Measurements from ENCODE around the gene CCNY.
"Not testable (repeated sequence)": the region's sequence is repeated elsewhere in the genome, so short reads cannot be mapped to it uniquely, and the experiment has no call there.

The CCNY gene

DNA sequence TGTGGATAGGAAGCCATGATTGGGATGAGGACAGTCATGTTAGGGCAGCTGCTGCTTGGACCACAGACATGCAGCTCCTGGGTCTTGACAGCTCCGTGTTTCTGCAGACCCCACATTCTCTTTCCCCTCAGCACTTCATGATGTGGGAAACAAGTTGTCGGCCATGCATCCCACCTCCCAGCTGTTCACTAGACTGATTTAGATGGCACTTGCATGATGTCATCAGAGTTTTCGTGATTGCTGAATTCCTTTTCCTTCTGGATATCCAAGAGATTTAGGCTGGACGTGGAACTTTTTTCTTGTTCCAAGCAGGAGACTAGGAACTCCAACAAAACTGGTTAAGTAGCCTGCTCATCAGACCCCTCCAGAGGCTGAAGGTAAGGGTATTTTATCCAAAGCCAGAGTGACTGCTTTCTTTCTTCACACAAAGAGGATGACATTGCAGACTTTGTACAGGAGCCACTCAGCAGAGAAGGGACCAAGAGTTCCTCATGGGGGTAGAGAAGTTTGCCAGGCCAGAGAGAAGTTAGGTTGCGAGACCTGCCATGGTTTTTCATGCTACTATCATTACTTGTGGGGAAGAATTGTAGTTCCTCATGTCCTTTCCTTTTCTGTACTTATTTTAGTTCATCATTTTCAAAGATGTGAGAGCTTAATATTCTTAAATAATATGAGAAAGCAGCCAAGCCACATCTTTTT is 151.2 kb downstream of the CCNY start:
- no peak for DNase-seq (ENCODE audit: low spot score)

DNA sequence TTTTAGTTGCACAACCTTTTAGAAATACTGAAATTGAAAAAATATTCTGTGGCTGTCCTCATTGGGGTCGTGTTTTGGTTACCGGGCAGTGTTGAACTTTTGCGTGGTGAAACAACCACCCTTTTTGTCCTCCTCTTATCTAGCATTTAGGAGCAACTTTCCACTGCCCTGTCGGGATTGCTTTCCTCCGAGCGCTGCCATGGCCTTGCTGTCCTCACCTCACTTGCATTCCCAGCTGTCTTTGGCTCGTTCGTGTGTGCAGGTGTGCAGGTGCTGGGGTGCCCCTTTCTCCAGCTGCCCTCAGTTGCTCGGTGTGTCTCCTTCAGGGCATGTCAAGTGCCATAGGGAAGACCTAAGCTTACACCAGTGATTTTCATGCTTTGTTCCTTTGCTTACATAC is 151.9 kb downstream of the CCNY start:
- DNase-seq (ENCODE audit: low spot score) = no peak

GRCh38 chr10:35492386-35493195 is 156.3 kb downstream of the CCNY start:
- no peak for DNase-seq (ENCODE audit: low spot score)

DNA sequence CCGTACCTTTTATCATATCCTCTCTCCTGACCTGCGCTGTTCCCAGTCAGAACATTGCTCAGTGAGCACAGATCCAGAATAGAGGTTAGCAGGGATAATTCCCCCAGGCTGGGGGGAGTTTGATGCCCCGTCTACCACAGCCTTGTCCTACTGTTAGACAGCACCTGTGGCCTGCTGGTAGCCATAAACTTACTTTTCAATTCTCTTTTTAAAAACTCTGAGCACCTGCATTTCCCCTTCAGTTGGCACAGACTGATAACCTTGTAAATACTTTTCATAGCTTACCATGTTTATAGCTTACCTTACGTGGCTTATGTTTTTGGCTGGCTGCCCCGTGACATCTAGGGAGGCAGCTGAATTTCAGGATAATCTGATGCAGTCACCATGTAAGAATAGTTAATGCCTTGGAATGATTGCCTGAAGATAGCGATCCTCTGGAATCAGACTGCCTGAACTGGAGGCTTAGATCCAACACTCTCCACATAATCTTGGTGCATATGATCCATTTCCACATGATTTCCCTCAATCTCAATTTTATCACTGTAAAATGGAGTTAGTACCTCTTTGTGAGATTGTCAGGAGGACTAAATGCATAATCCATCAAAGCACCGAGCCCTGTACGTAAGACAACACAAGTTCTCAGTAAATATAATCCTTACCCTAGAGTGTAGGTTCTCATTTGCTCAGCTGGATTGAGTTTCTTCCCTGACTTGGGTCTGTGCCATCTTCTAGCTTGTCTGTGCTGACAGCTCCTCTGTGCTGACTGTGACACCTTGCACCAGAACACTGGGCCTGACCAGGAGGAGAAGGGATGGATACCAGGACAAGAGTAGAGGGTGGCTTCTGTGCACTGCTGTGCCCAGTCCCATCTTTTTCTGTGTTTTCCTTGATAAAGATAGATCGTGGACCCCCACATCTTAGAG is 157.1 kb downstream of the CCNY start:
- peak; percentile 63 for DNase-seq (ENCODE audit: low spot score)

GRCh38 chr10:35495521-35496119 is 159.3 kb downstream of the CCNY start:
- DNase-seq (ENCODE audit: low spot score) = no peak

- no peak for DNase-seq (ENCODE audit: low spot score)
These were observed 161.6 kb downstream of the CCNY start for GRCh38 chr10:35497909-35498308.

- DNase-seq (ENCODE audit: low spot score) = no peak
These were observed 162.4 kb downstream of the CCNY start for GRCh38 chr10:35498693-35499092.

DNA sequence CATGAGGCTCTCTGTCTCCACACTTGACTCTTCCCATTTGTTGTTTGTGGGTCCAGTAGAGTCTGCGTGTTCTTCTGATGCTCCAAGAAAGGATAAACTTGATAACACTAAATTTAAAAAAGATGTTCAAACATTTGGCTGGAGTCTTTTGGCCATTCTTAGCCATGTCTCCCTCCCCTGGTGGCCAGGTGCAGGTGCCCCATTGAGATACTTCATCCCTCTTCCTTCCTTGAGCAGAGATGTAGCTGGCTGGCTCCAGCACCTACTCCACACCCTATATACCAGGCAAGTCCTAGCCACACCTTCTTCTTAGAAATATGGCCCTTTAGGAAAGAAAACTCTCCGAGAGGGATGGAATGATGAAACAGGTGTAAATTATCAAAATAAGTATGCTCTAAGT is 165.6 kb downstream of the CCNY start:
- DNase-seq (ENCODE audit: low spot score) = no peak

DNA sequence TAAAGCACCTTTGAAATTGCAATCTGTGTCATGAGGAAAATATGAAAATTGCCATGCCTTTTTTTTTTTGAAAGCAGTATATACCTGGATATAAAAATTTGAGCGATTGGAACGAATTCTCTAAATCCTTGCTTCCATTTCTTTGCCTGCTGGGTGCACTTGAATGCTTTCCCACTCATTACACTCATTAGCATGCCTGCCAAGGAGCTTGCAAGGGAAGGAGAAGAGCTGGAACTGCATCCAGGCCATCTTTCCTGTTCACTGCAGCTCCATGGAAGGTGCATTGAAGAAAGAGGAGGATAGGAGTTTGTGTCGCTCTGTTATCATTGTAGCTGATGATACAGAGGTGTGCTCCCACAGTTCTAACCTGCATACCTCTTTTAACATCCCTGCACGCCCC is 166.4 kb downstream of the CCNY start:
- no peak for DNase-seq (ENCODE audit: low spot score)

DNA sequence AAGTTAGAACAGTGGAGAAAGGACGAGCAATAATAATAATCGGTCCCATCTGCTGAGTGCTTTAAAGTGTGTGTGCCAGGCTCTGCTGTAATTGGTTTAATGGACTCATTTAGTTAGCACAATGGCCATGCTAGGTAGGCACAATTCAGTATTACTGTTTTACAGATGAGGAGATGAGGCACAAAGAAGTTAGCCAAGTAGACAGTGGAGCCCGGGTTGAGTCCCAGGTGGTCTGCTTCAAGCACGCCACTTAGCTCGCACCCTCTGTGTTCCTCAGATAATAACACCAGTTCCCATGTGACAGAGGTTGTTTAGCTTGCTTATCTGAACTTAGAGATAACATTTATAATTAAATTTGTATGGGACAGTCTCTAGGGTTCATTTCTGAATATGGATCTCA is 167.3 kb downstream of the CCNY start:
- no peak for DNase-seq (ENCODE audit: low spot score)

- DNase-seq (ENCODE audit: low spot score) = no peak
These were observed 167.8 kb downstream of the CCNY start for GRCh38 chr10:35504132-35504531.

DNA sequence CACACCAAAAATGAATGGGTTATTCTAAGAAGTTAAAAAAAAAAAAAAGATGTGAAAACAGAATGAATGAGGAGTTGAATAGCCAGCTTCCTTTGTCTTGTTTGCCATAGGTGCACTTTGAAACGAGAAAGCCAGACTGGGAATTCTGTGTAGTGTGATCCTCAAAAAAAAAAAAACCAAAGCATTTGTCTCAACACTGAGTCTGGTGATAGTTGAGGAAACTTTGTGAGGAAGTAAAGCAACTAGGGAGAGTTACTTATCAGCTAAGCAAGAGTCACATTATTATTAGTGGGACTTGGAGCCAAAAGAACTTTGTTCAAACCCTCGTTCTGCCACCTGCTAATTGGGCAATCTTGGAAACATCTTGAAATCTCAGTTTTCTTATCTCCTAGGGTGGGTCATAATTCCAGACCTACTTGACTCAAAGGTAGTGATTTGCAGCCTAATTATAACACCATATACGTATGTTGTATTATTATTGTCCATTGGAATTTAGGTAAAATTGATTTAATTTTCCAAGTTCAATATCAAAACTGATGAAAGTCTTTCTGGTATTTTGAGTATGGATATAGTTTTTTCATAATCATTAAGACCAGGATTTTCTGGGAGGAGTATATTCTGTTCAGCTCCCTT is 169.0 kb downstream of the CCNY start:
- no peak for DNase-seq (ENCODE audit: low spot score)

- DNase-seq (ENCODE audit: low spot score) = no peak
These were observed 170.4 kb downstream of the CCNY start for GRCh38 chr10:35506741-35507140.

DNA sequence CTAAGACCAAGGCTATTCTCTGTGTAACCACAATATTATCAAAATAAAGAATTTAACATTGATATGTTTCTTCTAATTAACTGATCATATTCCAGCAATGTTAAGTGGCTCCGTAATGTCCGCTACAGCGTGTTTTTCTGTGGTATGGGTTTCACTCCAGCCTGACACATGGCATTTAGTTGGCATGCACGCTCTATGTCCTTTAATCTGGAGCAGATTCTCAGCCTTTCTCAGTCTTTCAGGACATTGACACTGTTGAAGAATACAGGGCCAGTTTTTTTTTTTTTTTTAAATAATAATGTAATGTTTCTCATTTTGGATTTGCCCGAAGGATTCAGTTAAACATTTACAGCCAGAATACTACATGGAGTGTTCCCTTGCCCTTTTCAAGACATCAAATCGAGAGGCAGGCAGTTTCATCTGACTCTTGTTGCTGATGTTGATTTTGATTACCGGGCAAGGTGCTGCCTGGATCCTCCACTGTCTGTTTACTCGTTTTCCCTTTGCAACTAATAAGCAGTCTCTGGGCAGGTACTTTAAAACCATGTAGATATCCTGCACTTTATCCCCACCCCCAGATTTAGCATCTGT is 171.3 kb downstream of the CCNY start:
- no peak for DNase-seq (ENCODE audit: low spot score)

GRCh38 chr10:35508647-35509046 is 172.3 kb downstream of the CCNY start:
- DNase-seq (ENCODE audit: low spot score) = no peak

DNA sequence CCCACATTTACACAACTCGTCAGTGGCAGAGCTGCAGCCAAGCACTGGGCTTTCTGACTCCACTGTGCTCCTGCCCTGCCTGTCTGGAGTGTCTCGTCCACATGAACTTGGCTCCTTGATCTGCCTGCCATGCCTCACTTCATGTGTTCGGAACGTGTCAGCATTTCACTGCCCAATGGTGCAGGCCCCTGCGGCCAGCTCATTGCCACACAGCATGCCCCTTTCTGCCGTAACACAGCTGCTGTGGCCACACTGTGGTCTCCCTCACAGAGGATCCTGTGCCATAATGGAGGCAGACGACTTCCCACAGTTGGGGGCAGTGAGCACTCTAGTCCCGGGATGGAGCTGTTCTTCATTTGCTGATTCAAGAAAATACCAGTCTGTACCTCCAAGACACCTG is 174.6 kb downstream of the CCNY start:
- DNase-seq (ENCODE audit: low spot score) = no peak

GRCh38 chr10:35511647-35512046 is 175.3 kb downstream of the CCNY start:
- DNase-seq (ENCODE audit: low spot score) = no peak

DNA sequence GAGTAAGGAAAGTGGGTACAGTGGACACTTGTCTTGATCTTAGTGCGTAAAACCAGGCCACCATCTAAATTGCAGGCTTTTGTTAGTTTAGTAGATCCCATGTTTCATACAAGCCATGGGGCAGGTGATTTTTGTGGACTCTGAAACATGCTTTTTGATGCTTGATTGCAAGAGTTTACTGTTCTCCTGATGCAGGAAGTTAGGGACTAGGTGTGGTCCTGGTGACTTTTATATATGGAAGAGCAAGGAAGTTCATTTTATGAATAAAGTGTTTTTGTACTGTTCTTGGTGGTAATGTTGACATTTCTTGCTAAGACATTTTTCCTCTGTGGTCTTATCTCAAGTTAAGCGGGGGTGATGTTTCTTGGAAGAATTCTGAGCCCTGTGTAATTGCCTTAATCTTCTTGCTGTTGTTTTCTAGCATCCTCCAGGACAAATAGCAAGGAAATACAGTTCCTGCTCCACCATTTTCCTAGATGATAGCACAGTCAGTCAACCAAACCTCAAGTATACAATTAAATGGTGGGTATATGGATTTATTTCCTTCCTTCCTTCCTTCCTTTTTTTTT is 179.9 kb downstream of the CCNY start:
- no peak for DNase-seq (ENCODE audit: low spot score)

- DNase-seq (ENCODE audit: low spot score) = no peak
These were observed 181.3 kb downstream of the CCNY start for GRCh38 chr10:35517431-35518181.

DNA sequence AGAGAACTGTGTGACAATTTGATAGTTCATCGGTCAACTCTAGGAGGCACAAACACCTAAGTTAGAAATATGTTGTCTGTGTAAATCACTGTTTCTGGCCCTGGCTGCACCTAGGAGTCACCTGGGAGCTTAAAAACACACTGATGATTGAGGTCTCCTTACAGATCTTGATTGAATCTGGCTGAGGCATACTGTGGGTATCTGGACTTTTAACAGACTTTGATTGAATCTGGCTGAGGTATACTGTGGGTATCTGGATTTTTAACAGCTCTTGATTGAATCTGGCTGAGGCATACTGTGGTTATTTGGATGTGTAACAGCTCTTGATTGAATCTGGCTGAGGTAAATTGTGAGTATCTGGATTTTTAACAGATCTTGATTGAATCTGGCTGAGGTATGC is 181.9 kb downstream of the CCNY start:
- DNase-seq (ENCODE audit: low spot score) = not testable (repeated sequence)

Measured in D341Med (cell line).